ENCODE results near the gene C4BPB.

The C4BPB gene

GRCh38 chr1:207085887-207086286, 2.8 kb upstream of the C4BPB start:
- no peak for DNase-seq

- DNase-seq: no peak
These were observed 499 bp upstream of the C4BPB start for GRCh38 chr1:207088161-207088560.

- DNase-seq: no peak
These were observed 1.1 kb downstream of the C4BPB start for GRCh38 chr1:207089627-207090355.

GRCh38 chr1:207091200-207091908, 2.7 kb downstream of the C4BPB start:
- no peak for DNase-seq

- no peak for DNase-seq
These were observed 5.3 kb downstream of the C4BPB start for GRCh38 chr1:207093944-207094343.

GRCh38 chr1:207097871-207098324, 9.2 kb downstream of the C4BPB start:
- no peak for DNase-seq

- no peak for DNase-seq
These were observed 13.1 kb downstream of the C4BPB start for GRCh38 chr1:207101720-207102119.

GRCh38 chr1:207102146-207102545, 13.5 kb downstream of the C4BPB start:
- no peak for DNase-seq

- no peak for DNase-seq
These were observed 14.0 kb downstream of the C4BPB start for GRCh38 chr1:207102659-207103058.

- no peak for DNase-seq
These were observed 15.3 kb downstream of the C4BPB start, which contains the start of gene C4BPA for GRCh38 chr1:207103892-207104373. C4BPA (plus strand) TSS chr1:207104233; CDS start chr1:207113026, 8,793 bp downstream.

- DNase-seq: no peak
These were observed 20.3 kb downstream of the C4BPB start for GRCh38 chr1:207109004-207109403.

- no peak for DNase-seq
These were observed 24.1 kb downstream of the C4BPB start for GRCh38 chr1:207112616-207113296.

- no peak for DNase-seq
These were observed 26.6 kb downstream of the C4BPB start for GRCh38 chr1:207115269-207115668.

- no peak for DNase-seq
These were observed 35.7 kb downstream of the C4BPB start for GRCh38 chr1:207124389-207124788.

- no peak for DNase-seq
These were observed 39.8 kb downstream of the C4BPB start for GRCh38 chr1:207128336-207128921.

- DNase-seq: no peak
These were observed 40.4 kb downstream of the C4BPB start for GRCh38 chr1:207129053-207129452.

- DNase-seq: no peak
These were observed 41.8 kb downstream of the C4BPB start for GRCh38 chr1:207130252-207131036.

GRCh38 chr1:207131163-207131562, 42.5 kb downstream of the C4BPB start:
- DNase-seq: no peak

- DNase-seq: no peak
These were observed 45.9 kb downstream of the C4BPB start for GRCh38 chr1:207134581-207134980.

GRCh38 chr1:207139616-207140015, 51.0 kb downstream of the C4BPB start:
- no peak for DNase-seq

GRCh38 chr1:207140536-207140935, 51.9 kb downstream of the C4BPB start:
- DNase-seq: no peak

- no peak for DNase-seq
These were observed 56.9 kb downstream of the C4BPB start for GRCh38 chr1:207145401-207146058.

All from stimulated activated naive CD4-positive, alpha-beta T cell (primary cell).